Measurements from ENCODE around the gene USP31.

- no peak for TF ChIP-seq POLR2A (IDR thresholded peaks at IDR 0.05)
- no peak for TF ChIP-seq CTCF (IDR thresholded peaks at IDR 0.05)
Measured at GRCh38 chr16:23149993-23150364, 727 bp upstream of the USP31 start.

Measured in esophagus squamous epithelium (tissue), 4 donors.